ENCODE measurements around the gene RHOF. TPM values are rescaled to one million over a fixed set of nuclear protein-coding genes. Genes with fewer than 3 reads are reported as not detected.
"Not testable (repeated sequence)": the region's sequence is repeated elsewhere in the genome, so short reads cannot be mapped to it uniquely, and the experiment has no call there.

The RHOF gene
- total RNA-seq, 1 donor from 2014 or later, result 2.6 TPM

DNA sequence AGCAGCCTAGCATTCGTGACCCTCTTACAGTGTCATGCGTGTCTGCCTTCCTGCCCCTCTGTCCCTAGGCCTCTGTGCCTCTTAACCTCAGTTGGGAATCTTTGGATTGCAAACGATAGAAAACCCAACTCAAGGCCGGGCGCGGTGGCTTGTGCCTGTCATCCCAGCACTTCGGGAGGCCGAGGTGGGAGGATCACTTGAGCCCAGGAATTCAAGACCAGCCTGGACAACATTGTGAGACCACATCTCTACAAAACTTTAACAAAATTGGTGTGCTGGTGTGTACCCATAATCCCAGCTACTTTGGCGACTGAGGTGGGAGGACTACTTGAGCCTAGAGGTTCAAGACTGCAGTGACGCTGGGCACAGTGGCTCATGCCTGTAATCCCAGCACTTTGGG is 44.2 kb downstream of the RHOF start:
- no peak for DNase-seq (ENCODE audit: low read depth in 2 of 2)

- DNase-seq (ENCODE audit: low read depth in 2 of 2), result peak; percentile 89 to 96
These were observed 44.8 kb downstream of the RHOF start for GRCh38 chr12:121748571-121749265.

- no peak for DNase-seq (ENCODE audit: low read depth in 2 of 2)
These were observed 45.3 kb downstream of the RHOF start for GRCh38 chr12:121748218-121748570.

DNA sequence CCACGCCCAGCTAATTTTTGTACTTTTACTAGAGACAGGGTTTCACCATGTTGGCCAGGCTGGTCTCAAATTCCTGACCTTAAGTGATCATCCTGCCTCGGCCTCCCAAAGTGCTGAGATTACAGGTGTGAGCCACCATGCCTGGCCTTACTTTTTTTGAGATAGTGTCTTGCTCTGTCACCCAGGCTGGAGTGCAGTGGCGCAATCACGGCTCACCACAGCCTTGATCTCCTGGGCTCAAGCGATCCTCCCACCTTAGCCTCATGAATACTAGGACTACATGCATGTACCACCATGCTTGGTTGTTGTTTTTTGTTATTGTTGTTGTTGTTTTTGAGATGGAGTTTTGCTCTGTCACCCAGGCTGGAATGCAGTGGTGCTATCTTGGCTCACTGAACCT is 47.9 kb downstream of the RHOF start:
- not testable (repeated sequence) for DNase-seq (ENCODE audit: low read depth in 2 of 2)

GRCh38 chr12:121741743-121742142 is 51.7 kb downstream of the RHOF start:
- no peak for DNase-seq (ENCODE audit: low read depth in 2 of 2)

DNA sequence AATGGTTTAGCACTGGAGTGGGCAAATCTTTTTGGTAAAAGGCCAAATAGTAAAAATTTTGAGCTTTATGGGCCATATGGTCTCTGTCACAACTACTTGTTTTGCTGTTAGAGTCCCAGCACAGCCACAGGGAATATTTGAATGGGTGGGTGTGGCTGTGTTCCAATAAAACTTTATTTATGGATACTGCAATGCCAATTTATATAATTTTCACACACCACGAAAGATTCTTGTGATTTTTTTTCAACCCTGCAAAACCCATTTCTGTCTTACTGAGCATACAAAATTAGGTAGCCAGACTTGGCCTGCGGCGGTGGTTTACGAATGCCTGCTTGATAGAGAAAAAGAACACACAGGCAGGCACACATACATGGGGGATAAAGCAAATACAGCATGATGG is 52.6 kb downstream of the RHOF start:
- DNase-seq (ENCODE audit: low read depth in 2 of 2), result no peak

- no peak for DNase-seq (ENCODE audit: low read depth in 2 of 2)
These were observed 55.1 kb downstream of the RHOF start for GRCh38 chr12:121738340-121738858.

DNA sequence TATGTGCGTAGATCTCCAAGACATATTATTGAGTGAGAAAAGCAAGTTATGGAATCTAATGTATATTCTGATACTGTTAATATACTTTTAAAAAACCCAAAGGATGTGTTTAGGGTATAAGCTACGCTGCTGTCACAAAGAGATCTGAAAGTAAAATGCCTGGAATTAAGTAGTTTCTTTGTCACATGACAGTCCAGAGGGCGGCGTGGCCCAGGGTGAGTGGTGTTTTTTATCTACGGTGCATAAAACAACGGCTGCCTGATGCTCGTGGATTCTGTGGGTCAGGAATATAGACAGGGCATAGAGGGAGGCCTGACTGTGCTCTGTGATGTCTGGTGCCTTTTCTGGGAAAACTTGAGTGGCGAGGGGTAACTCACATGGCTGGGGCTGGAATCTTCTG is 59.6 kb downstream of the RHOF start:
- no peak for DNase-seq (ENCODE audit: low read depth in 2 of 2)

DNA sequence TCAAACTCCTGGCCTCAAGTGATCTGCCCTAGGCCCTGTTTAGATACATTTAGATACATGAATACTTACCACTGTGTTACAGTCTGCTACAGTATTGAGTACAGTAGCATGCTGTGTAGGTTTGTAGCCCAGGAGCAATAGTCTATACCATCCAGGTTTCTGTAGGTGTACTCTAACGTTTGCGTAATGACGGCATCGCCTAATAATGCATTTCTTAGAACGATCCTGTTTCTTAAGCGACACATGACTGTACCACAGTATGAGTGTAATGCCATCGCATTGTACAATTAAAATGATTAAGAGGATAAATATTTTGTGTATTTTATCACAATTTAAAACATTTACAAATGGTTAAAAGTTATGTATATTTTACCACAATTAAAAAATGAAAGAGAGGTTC is 62.0 kb downstream of the RHOF start:
- no peak for DNase-seq (ENCODE audit: low read depth in 2 of 2)

- no peak for DNase-seq (ENCODE audit: low read depth in 2 of 2)
These were observed 64.5 kb downstream of the RHOF start for GRCh38 chr12:121729021-121729420.

Other genes with a start within 250 kb of the RHOF start
- gene KDM2B, start 212.7 kb downstream of the RHOF start, total RNA-seq, result 14.8 and 20.0 TPM in 2 replicates
- 6.5 and 7.5 TPM in 2 replicates for gene ORAI1, start 167.2 kb downstream of the RHOF start, total RNA-seq
- under 0.01 and 0.44 TPM in 2 replicates for gene MORN3, start 124.0 kb downstream of the RHOF start, total RNA-seq
- 2.8 and 5.0 TPM in 2 replicates for gene TMEM120B, start 80.9 kb downstream of the RHOF start, total RNA-seq
- 1.3 and 1.4 TPM in 2 replicates for gene SETD1B, start 10.3 kb upstream of the RHOF start, total RNA-seq
- gene HPD, start 65.2 kb upstream of the RHOF start, total RNA-seq, result not detected in 2 replicates
- gene PSMD9, start 95.1 kb upstream of the RHOF start, total RNA-seq, result 29.0 and 40.1 TPM in 2 replicates
- gene CFAP251, start 124.9 kb upstream of the RHOF start, total RNA-seq, result 1.7 and 2.6 TPM in 2 replicates
- 5.4 and 6.3 TPM in 2 replicates for gene BCL7A, start 228.2 kb upstream of the RHOF start, total RNA-seq